Measurements from ENCODE around the gene WDPCP. TPM values are rescaled to one million over a fixed set of nuclear protein-coding genes. Genes with fewer than 3 reads are reported as not detected.

WDPCP gene
- polyA plus RNA-seq, 1 donor from 2014 or later, result 8.9 TPM

DNA sequence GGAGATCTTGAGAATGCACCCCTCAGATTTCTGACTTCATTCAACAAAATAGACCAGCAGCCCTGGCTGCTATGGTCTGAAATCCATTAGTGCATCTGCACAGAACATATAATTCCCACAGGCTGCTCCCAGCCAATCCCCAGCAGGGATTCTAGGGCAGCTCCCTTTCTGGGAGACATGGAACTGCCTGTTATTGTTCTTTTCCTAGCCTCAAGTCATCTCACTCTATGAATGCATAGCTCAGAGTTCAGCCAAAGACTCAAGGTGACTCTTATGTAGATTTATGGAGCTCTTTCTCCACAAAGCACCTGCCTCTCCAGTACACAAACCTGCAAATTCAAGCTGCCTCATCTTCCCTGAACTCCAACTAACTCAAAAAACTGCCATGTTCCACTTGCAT is 241.9 kb downstream of the WDPCP start:
- H3K9me2 ChIP-seq (ENCODE audit: insufficient read depth, low read length), result no peaks in the 10 kb centered on the region
- no peak overlapping the region for H3K4me3 ChIP-seq (ENCODE audit: low read length)
- H3K27me3 ChIP-seq (ENCODE audit: insufficient read depth, low read depth, low read length), result no peaks in the 10 kb centered on the region
- H3K27ac ChIP-seq (ENCODE audit: low read length), result no peak overlapping the region
- H3K9ac ChIP-seq (ENCODE audit: low read length), result no peak overlapping the region
- TF ChIP-seq TAF1 (IDR thresholded peaks at IDR 0.05; ENCODE audit: low read depth) (no peak), EZH2 (IDR thresholded peaks at IDR 0.05; ENCODE audit: borderline replicate concordance, insufficient read depth, low read length, poor library complexity, severe bottlenecking) (no peak), SMC3 (conservative IDR thresholded peaks at IDR 0.05; ENCODE audit: poor library complexity) (no peak), EP300 (conservative IDR thresholded peaks at IDR 0.05; ENCODE audit: poor library complexity, severe bottlenecking) (no peak), POLR2AphosphoS5 (IDR thresholded peaks at IDR 0.05) (no peak), MXI1 (conservative IDR thresholded peaks at IDR 0.05; ENCODE audit: poor library complexity, severe bottlenecking) (no peak), RAD21 (conservative IDR thresholded peaks at IDR 0.05) (no peak)
- TF ChIP-seq, protein P1, sequence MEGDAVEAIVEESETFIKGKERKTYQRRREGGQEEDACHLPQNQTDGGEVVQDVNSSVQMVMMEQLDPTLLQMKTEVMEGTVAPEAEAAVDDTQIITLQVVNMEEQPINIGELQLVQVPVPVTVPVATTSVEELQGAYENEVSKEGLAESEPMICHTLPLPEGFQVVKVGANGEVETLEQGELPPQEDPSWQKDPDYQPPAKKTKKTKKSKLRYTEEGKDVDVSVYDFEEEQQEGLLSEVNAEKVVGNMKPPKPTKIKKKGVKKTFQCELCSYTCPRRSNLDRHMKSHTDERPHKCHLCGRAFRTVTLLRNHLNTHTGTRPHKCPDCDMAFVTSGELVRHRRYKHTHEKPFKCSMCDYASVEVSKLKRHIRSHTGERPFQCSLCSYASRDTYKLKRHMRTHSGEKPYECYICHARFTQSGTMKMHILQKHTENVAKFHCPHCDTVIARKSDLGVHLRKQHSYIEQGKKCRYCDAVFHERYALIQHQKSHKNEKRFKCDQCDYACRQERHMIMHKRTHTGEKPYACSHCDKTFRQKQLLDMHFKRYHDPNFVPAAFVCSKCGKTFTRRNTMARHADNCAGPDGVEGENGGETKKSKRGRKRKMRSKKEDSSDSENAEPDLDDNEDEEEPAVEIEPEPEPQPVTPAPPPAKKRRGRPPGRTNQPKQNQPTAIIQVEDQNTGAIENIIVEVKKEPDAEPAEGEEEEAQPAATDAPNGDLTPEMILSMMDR (IDR thresholded peaks at IDR 0.05; ENCODE audit: poor library complexity, severe bottlenecking), result no peak
- TF ChIP-seq, protein P2, sequence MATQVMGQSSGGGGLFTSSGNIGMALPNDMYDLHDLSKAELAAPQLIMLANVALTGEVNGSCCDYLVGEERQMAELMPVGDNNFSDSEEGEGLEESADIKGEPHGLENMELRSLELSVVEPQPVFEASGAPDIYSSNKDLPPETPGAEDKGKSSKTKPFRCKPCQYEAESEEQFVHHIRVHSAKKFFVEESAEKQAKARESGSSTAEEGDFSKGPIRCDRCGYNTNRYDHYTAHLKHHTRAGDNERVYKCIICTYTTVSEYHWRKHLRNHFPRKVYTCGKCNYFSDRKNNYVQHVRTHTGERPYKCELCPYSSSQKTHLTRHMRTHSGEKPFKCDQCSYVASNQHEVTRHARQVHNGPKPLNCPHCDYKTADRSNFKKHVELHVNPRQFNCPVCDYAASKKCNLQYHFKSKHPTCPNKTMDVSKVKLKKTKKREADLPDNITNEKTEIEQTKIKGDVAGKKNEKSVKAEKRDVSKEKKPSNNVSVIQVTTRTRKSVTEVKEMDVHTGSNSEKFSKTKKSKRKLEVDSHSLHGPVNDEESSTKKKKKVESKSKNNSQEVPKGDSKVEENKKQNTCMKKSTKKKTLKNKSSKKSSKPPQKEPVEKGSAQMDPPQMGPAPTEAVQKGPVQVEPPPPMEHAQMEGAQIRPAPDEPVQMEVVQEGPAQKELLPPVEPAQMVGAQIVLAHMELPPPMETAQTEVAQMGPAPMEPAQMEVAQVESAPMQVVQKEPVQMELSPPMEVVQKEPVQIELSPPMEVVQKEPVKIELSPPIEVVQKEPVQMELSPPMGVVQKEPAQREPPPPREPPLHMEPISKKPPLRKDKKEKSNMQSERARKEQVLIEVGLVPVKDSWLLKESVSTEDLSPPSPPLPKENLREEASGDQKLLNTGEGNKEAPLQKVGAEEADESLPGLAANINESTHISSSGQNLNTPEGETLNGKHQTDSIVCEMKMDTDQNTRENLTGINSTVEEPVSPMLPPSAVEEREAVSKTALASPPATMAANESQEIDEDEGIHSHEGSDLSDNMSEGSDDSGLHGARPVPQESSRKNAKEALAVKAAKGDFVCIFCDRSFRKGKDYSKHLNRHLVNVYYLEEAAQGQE (IDR thresholded peaks at IDR 0.05; ENCODE audit: borderline replicate concordance), result no peak
- H3F3A ChIP-seq (ENCODE audit: insufficient read depth, low read length, poor library complexity, severe bottlenecking), result no peaks in the 10 kb centered on the region
- no peaks in the 10 kb centered on the region for H4K20me1 ChIP-seq (ENCODE audit: insufficient read depth)
- no peaks in the 10 kb centered on the region for H3K9me3 ChIP-seq (ENCODE audit: low read length)
- H3K79me2 ChIP-seq (replicated peaks; ENCODE audit: insufficient read depth, low read length), result no peaks in the 10 kb centered on the region
- no peak overlapping the region for H3K4me2 ChIP-seq (ENCODE audit: low read length)
- H2AFZ ChIP-seq (ENCODE audit: low read depth, low read length), result no peak overlapping the region
- H3K36me3 ChIP-seq (ENCODE audit: insufficient read depth, low read length), result no peaks in the 10 kb centered on the region

DNA sequence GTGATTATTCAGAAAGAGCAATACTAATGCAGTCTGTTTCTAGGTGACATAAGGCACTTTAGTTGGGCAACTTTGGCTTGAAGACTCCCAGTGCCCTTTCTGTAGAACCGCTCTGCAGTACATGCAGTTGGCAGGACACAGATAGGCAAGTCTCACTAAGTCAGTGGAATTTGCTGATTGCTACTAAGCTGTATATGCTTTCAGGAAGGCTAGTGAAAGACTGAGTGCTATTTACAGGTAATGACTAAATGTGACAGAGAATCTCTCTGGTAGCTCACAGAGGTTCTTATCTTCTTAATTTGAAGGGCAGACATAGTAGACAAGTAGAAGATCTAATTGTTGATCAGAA is 243.0 kb downstream of the WDPCP start:
- no peaks in the 10 kb centered on the region for H3K36me3 ChIP-seq (ENCODE audit: insufficient read depth, low read length)
- no peak overlapping the region for H3K9ac ChIP-seq (ENCODE audit: low read length)
- H3K27ac ChIP-seq (ENCODE audit: low read length), result no peak overlapping the region
- no peaks in the 10 kb centered on the region for H3K9me2 ChIP-seq (ENCODE audit: insufficient read depth, low read length)
- no peak overlapping the region for H3K4me2 ChIP-seq (ENCODE audit: low read length)
- no peak overlapping the region for H3K4me3 ChIP-seq (ENCODE audit: low read length)
- TF ChIP-seq EP300 (conservative IDR thresholded peaks at IDR 0.05; ENCODE audit: poor library complexity, severe bottlenecking), result no peak
- no peak for TF ChIP-seq MXI1 (conservative IDR thresholded peaks at IDR 0.05; ENCODE audit: poor library complexity, severe bottlenecking)
- TF ChIP-seq SMC3 (conservative IDR thresholded peaks at IDR 0.05; ENCODE audit: poor library complexity), result no peak
- TF ChIP-seq, protein P1 (IDR thresholded peaks at IDR 0.05; ENCODE audit: poor library complexity, severe bottlenecking), result no peak
- H3K79me2 ChIP-seq (replicated peaks; ENCODE audit: insufficient read depth, low read length), result no peaks in the 10 kb centered on the region
- H3K27me3 ChIP-seq (ENCODE audit: insufficient read depth, low read depth, low read length), result no peaks in the 10 kb centered on the region
- no peaks in the 10 kb centered on the region for H3F3A ChIP-seq (ENCODE audit: insufficient read depth, low read length, poor library complexity, severe bottlenecking)
- H3K9me3 ChIP-seq (ENCODE audit: low read length), result no peaks in the 10 kb centered on the region
- no peaks in the 10 kb centered on the region for H4K20me1 ChIP-seq (ENCODE audit: insufficient read depth)
- no peak overlapping the region for H2AFZ ChIP-seq (ENCODE audit: low read depth, low read length)

Data from neural cell (in vitro differentiated cells).